HepG2 (cell line): ENCODE results near the gene DNM1L. TPM values are rescaled to one million over a fixed set of nuclear protein-coding genes. Genes with fewer than 3 reads are reported as not detected.

Experiments used
- ATAC-seq: fragments of 200-7000 bp; cut with Tn5 transposase; 3 replicates; pipeline ENCODE4 v1.9.1; 2020; ENCODE audit warnings: mild to moderate bottlenecking, moderate library complexity
- BruUV-seq: library from RNA; stranded (reverse); fragments of 400-500 nt; replicated peaks from 2 replicates; lab custom pipeline; 2021; lab: Mats Ljungman, UMichigan
- CTCF ChIA-PET: fragments of 300-600 bp; formaldehyde crosslinking; extraction: SDS; loops from one replicate; lab custom pipeline; 2021; ENCODE audit warnings: low total read pairs, inconsistent platforms, low intra/inter-chr PET ratio; lab: Yijun Ruan, JAX
- POLR2A ChIA-PET: fragments of 350-600 bp; sonication (Branson Sonifier 250); formaldehyde crosslinking; loops from one replicate; lab custom pipeline; 2020; ENCODE audit warnings: antibody characterized with exemption, inconsistent platforms; lab: Yijun Ruan, JAX
- DNase-seq: peaks from one replicate; pipeline ENCODE4 v3.0.0-alpha.2; 2015; ENCODE audit warnings: low spot score
- FAIRE-seq: peaks from 3 replicates; lab custom pipeline; 2011; peaks lifted over from hg19 to GRCh38; lab: Jason Lieb, UNC
- H2AFZ ChIP-seq: one replicate; pipeline ENCODE4 v1.6.1; 2011; ENCODE audit warnings: low read length, inconsistent platforms
- H3K27ac ChIP-seq: fragments of 300-600 bp; 3 replicates; pipeline ENCODE4 v1.8.0; 2011; ENCODE audit warnings: mixed run types, mild to moderate bottlenecking, mixed read lengths, low read length, inconsistent platforms; ENCODE audit not compliant: insufficient read depth; ENCODE audit errors: extremely low read length
- H3K27me3 ChIP-seq, 2 experiments: fragments of 200-600 bp in 1 of 2; 2 replicates in 1 of 2; 3 replicates in 1 of 2; pipeline versions ENCODE4 v1.6.0 to v1.8.0; 2011; ENCODE audit warnings: low read length in 2 of 2, mild to moderate bottlenecking in 2 of 2, moderate library complexity in 2 of 2, inconsistent platforms in 1 of 2; ENCODE audit not compliant: insufficient read depth in 2 of 2, control insufficient read depth in 1 of 2
- H3K36me3 ChIP-seq, 2 experiments: fragments of 200-600 bp in 1 of 2; replicated peaks in 1 of 2; 2 replicates in 1 of 2; 3 replicates in 1 of 2; pipeline versions ENCODE4 v1.5.1 to v1.8.0; 2011; ENCODE audit warnings: low read length in 2 of 2, inconsistent platforms in 1 of 2; ENCODE audit not compliant: insufficient read depth in 2 of 2, control insufficient read depth in 1 of 2
- H3K4me1 ChIP-seq: 2 replicates; pipeline ENCODE4 v1.5.1; 2012; ENCODE audit warnings: low read length, inconsistent platforms; ENCODE audit not compliant: insufficient read depth
- H3K4me2 ChIP-seq: 2 replicates; pipeline ENCODE4 v1.6.0; 2011; ENCODE audit warnings: low read depth, low read length, inconsistent platforms
- H3K4me3 ChIP-seq, 3 experiments: fragments of 200-600 bp in 1 of 3; sonication (generic), shearing (Covaris generic) in 1 of 3; replicated peaks in 1 of 3; 2 replicates each; pipeline ENCODE4 v1.5.1; 2011 to 2016; ENCODE audit warnings: low read length in 3 of 3, inconsistent platforms in 2 of 3, low read depth in 2 of 3, mild to moderate bottlenecking in 2 of 3, control low read depth in 1 of 3, mixed read lengths in 1 of 3; ENCODE audit not compliant: insufficient read depth in 1 of 3
- H3K79me2 ChIP-seq: one replicate; pipeline ENCODE4 v1.6.1; 2011; ENCODE audit warnings: low read length, inconsistent platforms; ENCODE audit not compliant: insufficient read depth
- H3K9ac ChIP-seq: 2 replicates; pipeline ENCODE4 v1.6.0; 2011; ENCODE audit warnings: mild to moderate bottlenecking, low read depth, low read length, inconsistent platforms; ENCODE audit not compliant: insufficient read depth
- H3K9me3 ChIP-seq: 2 replicates; pipeline ENCODE4 v1.5.1; 2012; ENCODE audit warnings: mild to moderate bottlenecking, low read length
- H4K20me1 ChIP-seq: 2 replicates; pipeline ENCODE4 v1.6.0; 2011; ENCODE audit warnings: inconsistent platforms, mild to moderate bottlenecking, low read length, moderate library complexity; ENCODE audit not compliant: insufficient read depth
- ARNT2 ChIP-seq: sonication (generic); formaldehyde crosslinking; IDR thresholded peaks from 2 replicates; pipeline ENCODE4 v1.8.0; 2022; ENCODE audit warnings: mild to moderate bottlenecking, low read depth, missing genetic modification reagents, moderate library complexity
- GABPA ChIP-seq, 2 experiments: IDR thresholded peaks; 2 replicates each; pipeline ENCODE4 v1.6.1; 2011 to 2016; ENCODE audit warnings: low read depth in 2 of 2, low read length in 1 of 2, missing biosample characterization in 1 of 2, missing genetic modification characterization in 1 of 2
- MYNN ChIP-seq: sonication (generic); formaldehyde crosslinking; IDR thresholded peaks from 2 replicates; pipeline ENCODE4 v1.4.0; 2020; ENCODE audit warnings: mild to moderate bottlenecking, low read depth, missing genetic modification reagents
- NCOA1 ChIP-seq: sonication (generic); formaldehyde crosslinking; IDR thresholded peaks from 2 replicates; pipeline ENCODE4 v1.9.0; 2021; ENCODE audit warnings: missing genetic modification reagents
- NR2F2 ChIP-seq: IDR thresholded peaks from 2 replicates; pipeline ENCODE4 v1.6.1; 2012; ENCODE audit warnings: low read depth, inconsistent platforms, borderline replicate concordance
- PAWR ChIP-seq: sonication (generic); formaldehyde crosslinking; IDR thresholded peaks from 2 replicates; pipeline ENCODE4 v1.4.0; 2020; ENCODE audit warnings: missing genetic modification reagents, mild to moderate bottlenecking, borderline replicate concordance
- PBX2 ChIP-seq: IDR thresholded peaks from 2 replicates; pipeline ENCODE4 v1.6.1; 2016; ENCODE audit warnings: control low read depth
- PHB2 ChIP-seq: fragments of 450-650 bp; IDR thresholded peaks from 2 replicates; pipeline ENCODE4 v1.6.1; 2018; ENCODE audit not compliant: partially characterized antibody
- SAP130 ChIP-seq: IDR thresholded peaks from 2 replicates; pipeline ENCODE4 v1.6.1; 2016; ENCODE audit warnings: low read depth
- SMAD3 ChIP-seq: sonication (generic); formaldehyde crosslinking; IDR thresholded peaks from 2 replicates; pipeline ENCODE4 v1.4.0; 2020; ENCODE audit warnings: missing genetic modification reagents
- STAT5B ChIP-seq: sonication (generic); formaldehyde crosslinking; IDR thresholded peaks from 2 replicates; pipeline ENCODE4 v1.4.0; 2020; ENCODE audit warnings: missing genetic modification reagents
- TARDBP ChIP-seq: sonication (generic); formaldehyde crosslinking; IDR thresholded peaks from 2 replicates; pipeline ENCODE4 v1.8.0; 2022; ENCODE audit warnings: mild to moderate bottlenecking, missing genetic modification reagents
- TERF1 ChIP-seq: sonication (generic); formaldehyde crosslinking; IDR thresholded peaks from 2 replicates; pipeline ENCODE4 v1.8.0; 2022; ENCODE audit warnings: mild to moderate bottlenecking, missing genetic modification reagents, moderate library complexity
- ZBTB14 ChIP-seq: sonication (generic); formaldehyde crosslinking; IDR thresholded peaks from 2 replicates; pipeline ENCODE4 v1.4.0; 2020; ENCODE audit warnings: missing genetic modification reagents
- ZNF616 ChIP-seq: sonication (generic); formaldehyde crosslinking; IDR thresholded peaks from 2 replicates; pipeline ENCODE4 v1.5.0; 2020; ENCODE audit warnings: low read depth, mild to moderate bottlenecking, missing genetic modification reagents
- ZNF781 ChIP-seq: sonication (generic); formaldehyde crosslinking; IDR thresholded peaks from 2 replicates; pipeline ENCODE4 v1.5.1; 2020; ENCODE audit warnings: borderline replicate concordance, mild to moderate bottlenecking, missing genetic modification reagents; ENCODE audit errors: not compliant biosample characterization
- WGBS: methylation state at CpG from one replicate; pipeline ENCODE4 v1.1.6; 2017; ENCODE audit warnings: low lambda C conversion rate; 5-methylcytosine and 5-hydroxymethylcytosine counted together
- in situ Hi-C: cut with HindIII; loops from 2 replicates; pipeline ENCODE4 v1.10.0; 2017; ENCODE audit warnings: low pct_unique_long_range_greater_than_20kb; ENCODE audit not compliant: extremely low pct_ligation_motif_present
- intact Hi-C: fragments of 100-400 bp; cut with micrococcal nuclease; formaldehyde crosslinking; loops from one replicate; pipeline ENCODE4 v1.10.0; 2022; ENCODE audit not compliant: unreplicated experiment
- polyA plus RNA-seq, 8 experiments: library from polyadenylated mRNA; depleted of rRNA in 3 of 8; stranded (reverse) in 7 of 8; unstranded in 1 of 8; fragments of >200 nt; fragmentation: Illumina TruSeq in 4 of 8; extraction: Trizol in 4 of 8; gene quantifications; 2 replicates each; pipeline versions ENCODE4 v1.2.1 to v1.2.3, GENCODE V29; 2011 to 2016; ENCODE audit warnings: low read depth in 4 of 8, missing spikeins in 1 of 8, mixed read lengths in 1 of 8; ENCODE audit not compliant: insufficient read depth in 1 of 8
- total RNA-seq, 5 experiments: library from RNA; depleted of rRNA; stranded (reverse); fragments of >200 nt; fragmentation: Illumina TruSeq; extraction: Trizol; gene quantifications; 2 replicates each; pipeline ENCODE4 v1.2.3, GENCODE V29; 2016; ENCODE audit warnings: low read depth in 1 of 5

DNM1L gene
- total and polyA plus RNA-seq, 2 of the 13 experiments (the other 11 are each of a cell fraction or from before 2014, with no cell fraction given) = 35.9 to 65.8 TPM

- no peak overlapping the region for H2AFZ ChIP-seq
- CTCF ChIA-PET = no interaction called here
Measured at GRCh38 chr12:32776258-32776657, 97.2 kb downstream of the DNM1L start.

GRCh38 chr12:32777159-32777558, 98.1 kb downstream of the DNM1L start:
- FAIRE-seq (no peak), ATAC-seq (no peak), DNase-seq (no peak)
- Histone ChIP-seq H3K27ac (no peak overlapping the region), H3K4me2 (no peak overlapping the region), H4K20me1 (no peaks in the 10 kb centered on the region), H3K36me3 (no peaks in the 10 kb centered on the region), H3K27me3 (no peaks in the 10 kb centered on the region), H3K4me1 (no peaks in the 10 kb centered on the region), H3K79me2 (no peaks in the 10 kb centered on the region), H3K9ac (no peak overlapping the region), H3K4me3 (no peak overlapping the region), H3K9me3 (no peaks in the 10 kb centered on the region), H2AFZ (no peak overlapping the region)
- intact Hi-C loops (no loop called here), in situ Hi-C loops (no loop called here)
- TF ChIP-seq PBX2 (CRISPR knock-in tag) = no peak
- no peak for TF ChIP-seq SAP130 (CRISPR knock-in tag)
- TF ChIP-seq ZBTB14 = no peak
- TF ChIP-seq PAWR (CRISPR knock-in tag) = no peak
- no peak for TF ChIP-seq GABPA (IDR thresholded peaks at IDR 0.05; ENCODE audit: low read depth, low read length)
- no peak for TF ChIP-seq GABPA (CRISPR knock-in tag; IDR thresholded peaks at IDR 0.05; ENCODE audit: low read depth)
- TF ChIP-seq MYNN (CRISPR knock-in tag) = no peak
- CTCF ChIA-PET = no interaction called here
- 25% methylated on average over 5 of the region's 5 CpGs for WGBS
- POLR2A ChIA-PET = no interaction called here
- no TSS peak for BruUV-seq

More at GRCh38 chr12:32776258-32776657, 97.2 kb downstream of the DNM1L start:
- intact Hi-C loops = no loop called here
- Histone ChIP-seq H3K79me2 (no peaks in the 10 kb centered on the region), H3K4me2 (no peak overlapping the region), H3K9ac (no peak overlapping the region), H3K4me3 (no peak overlapping the region), H3K36me3 (no peaks in the 10 kb centered on the region), H3K27ac (no peak overlapping the region), H4K20me1 (no peaks in the 10 kb centered on the region), H3K9me3 (no peaks in the 10 kb centered on the region), H3K4me1 (no peaks in the 10 kb centered on the region), H3K27me3 (no peaks in the 10 kb centered on the region)
- TF ChIP-seq TARDBP (CRISPR knock-in tag) = no peak
- TF ChIP-seq ZNF616 (CRISPR knock-in tag) = no peak
- TF ChIP-seq ZNF781 (CRISPR knock-in tag) = no peak
- no peak for TF ChIP-seq ARNT2 (CRISPR knock-in tag)
- TF ChIP-seq TERF1 (CRISPR knock-in tag) = no peak
- no peak for TF ChIP-seq SMAD3 (CRISPR knock-in tag)
- TF ChIP-seq NCOA1 (CRISPR knock-in tag) = no peak
- TF ChIP-seq STAT5B (CRISPR knock-in tag) = no peak
- no peak for TF ChIP-seq PHB2
- no peak for TF ChIP-seq NR2F2
- POLR2A ChIA-PET = no interaction called here
- WGBS = 19% methylated on average over 4 of the region's 4 CpGs
- no peak for FAIRE-seq
- in situ Hi-C loops = no loop called here
- no peak for ATAC-seq
- BruUV-seq = no TSS peak
- DNase-seq = no peak
